Vagina (tissue), 2 donors: ENCODE data around the gene ZNF605. TPM values are rescaled to one million over a fixed set of nuclear protein-coding genes. Genes with fewer than 3 reads are reported as not detected.

Source experiments
- DNase-seq, 2 donors: peaks; one replicate each; pipeline ENCODE4 v3.0.0-alpha.2; 2017; ENCODE audit errors: extremely low spot score in 2 of 2
- H3K27ac ChIP-seq: fragments of 200-600 bp; sonication (generic); one replicate; pipeline ENCODE4 v1.5.1; 2019
- H3K27me3 ChIP-seq: fragments of 200-600 bp; sonication (generic); one replicate; pipeline ENCODE4 v1.5.1; 2019
- H3K36me3 ChIP-seq, 2 donors: fragments of 200-600 bp; sonication (generic); one replicate each; pipeline ENCODE4 v1.5.1; 2017 to 2019
- H3K4me1 ChIP-seq: fragments of 200-600 bp; sonication (generic); one replicate; pipeline ENCODE4 v1.5.1; 2019
- H3K4me3 ChIP-seq, 2 donors: fragments of 200-600 bp; sonication (generic); 1 replicate in 1 of 2; 2 replicates in 1 of 2; pipeline ENCODE4 v1.5.1; 2016 to 2019
- H3K9me3 ChIP-seq: fragments of 200-600 bp; sonication (generic); one replicate; pipeline ENCODE4 v1.5.1; 2019
- POLR2A ChIP-seq, 2 donors: fragments of 450-650 bp; IDR thresholded peaks; one replicate each; pipeline ENCODE4 v1.6.1; 2017; ENCODE audit warnings: antibody characterized with exemption in 2 of 2, mild to moderate bottlenecking in 2 of 2, moderate library complexity in 2 of 2
- POLR2AphosphoS5 ChIP-seq, 2 donors: sonication (generic); formaldehyde crosslinking; IDR thresholded peaks; one replicate each; pipeline ENCODE4 v1.9.0; 2017; ENCODE audit warnings: antibody characterized with exemption in 2 of 2, mild to moderate bottlenecking in 2 of 2, low read depth in 1 of 2; ENCODE audit not compliant: insufficient read depth in 1 of 2
- intact Hi-C: fragments of 100-400 bp; cut with DNase I; formaldehyde crosslinking; loops from one replicate; pipeline ENCODE4 v1.15.1; 2023
- total RNA-seq: library from RNA; depleted of rRNA; stranded (reverse); fragments of >200 nt; gene quantifications from one replicate; pipeline ENCODE4 v1.2.3, GENCODE V29; 2016
- TF ChIP-seq, protein P1 (sequence below), 3 experiments: fragments of 450-650 bp in 2 of 3; fragments of 200-600 bp in 1 of 3; sonication (generic) in 1 of 3; IDR thresholded peaks; one replicate each; pipeline ENCODE4 v1.5.1; 2017 to 2019; ENCODE audit warnings: antibody characterized with exemption in 3 of 3, mild to moderate bottlenecking in 2 of 3, moderate library complexity in 2 of 3

ZNF605 gene
- total RNA-seq, 1 donor from 2014 or later: 10.1 TPM

DNA sequence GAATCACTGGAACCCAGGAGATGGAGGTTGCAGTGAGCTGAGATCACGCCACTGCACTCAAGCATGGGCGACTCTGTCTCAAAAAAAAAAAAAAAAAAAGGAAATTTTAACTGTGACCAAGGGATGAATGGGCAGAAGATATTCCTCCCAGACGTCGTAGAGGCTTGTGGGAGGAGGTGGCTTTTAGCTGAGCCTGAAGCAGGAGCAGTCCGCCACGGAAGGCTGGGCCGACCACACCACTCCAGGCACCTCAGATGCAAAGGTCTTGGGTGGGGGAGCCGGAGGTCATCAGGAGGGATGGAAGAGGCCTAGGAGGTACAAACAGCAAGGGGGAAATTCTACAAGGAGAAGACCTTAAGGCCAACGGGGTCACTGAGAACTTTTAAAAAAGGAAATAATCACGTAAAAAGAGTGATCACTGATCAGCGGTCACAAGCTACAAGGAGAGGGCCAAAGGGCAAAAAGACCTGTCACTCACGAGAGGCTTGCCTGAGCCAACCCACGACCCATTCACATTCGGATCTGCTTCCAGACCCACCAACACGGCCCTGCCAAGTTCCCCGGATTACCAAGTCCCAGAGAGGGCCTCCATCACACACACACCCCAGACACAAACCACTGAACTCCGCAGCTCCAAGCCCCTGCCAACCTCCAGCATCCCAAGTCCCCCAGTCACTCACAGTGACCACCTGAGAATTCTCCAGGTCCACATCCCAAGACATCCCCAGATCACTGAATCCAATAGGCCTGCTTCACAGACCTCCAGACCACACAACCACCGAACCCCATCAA, 3.5 kb downstream of the ZNF605 start:
- Histone ChIP-seq H3K4me3 (no peak overlapping the region), H3K27me3 (no peaks in the 10 kb centered on the region), H3K4me1 (peaks cover 25% of the 10 kb centered on the region), H3K36me3 (peaks cover 0 to 47% of the 10 kb centered on the region in 2 donors), H3K9me3 (peaks cover 47% of the 10 kb centered on the region), H3K27ac (no peak overlapping the region)
- no peak for TF ChIP-seq POLR2A (IDR thresholded peaks at IDR 0.05)
- no peak for TF ChIP-seq POLR2AphosphoS5 (IDR thresholded peaks at IDR 0.05; ENCODE audit: insufficient read depth in 1 of 2, low read depth in 1 of 2)
- TF ChIP-seq, protein P1, sequence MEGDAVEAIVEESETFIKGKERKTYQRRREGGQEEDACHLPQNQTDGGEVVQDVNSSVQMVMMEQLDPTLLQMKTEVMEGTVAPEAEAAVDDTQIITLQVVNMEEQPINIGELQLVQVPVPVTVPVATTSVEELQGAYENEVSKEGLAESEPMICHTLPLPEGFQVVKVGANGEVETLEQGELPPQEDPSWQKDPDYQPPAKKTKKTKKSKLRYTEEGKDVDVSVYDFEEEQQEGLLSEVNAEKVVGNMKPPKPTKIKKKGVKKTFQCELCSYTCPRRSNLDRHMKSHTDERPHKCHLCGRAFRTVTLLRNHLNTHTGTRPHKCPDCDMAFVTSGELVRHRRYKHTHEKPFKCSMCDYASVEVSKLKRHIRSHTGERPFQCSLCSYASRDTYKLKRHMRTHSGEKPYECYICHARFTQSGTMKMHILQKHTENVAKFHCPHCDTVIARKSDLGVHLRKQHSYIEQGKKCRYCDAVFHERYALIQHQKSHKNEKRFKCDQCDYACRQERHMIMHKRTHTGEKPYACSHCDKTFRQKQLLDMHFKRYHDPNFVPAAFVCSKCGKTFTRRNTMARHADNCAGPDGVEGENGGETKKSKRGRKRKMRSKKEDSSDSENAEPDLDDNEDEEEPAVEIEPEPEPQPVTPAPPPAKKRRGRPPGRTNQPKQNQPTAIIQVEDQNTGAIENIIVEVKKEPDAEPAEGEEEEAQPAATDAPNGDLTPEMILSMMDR (IDR thresholded peaks at IDR 0.05): no peak
- DNase-seq: no peak
- intact Hi-C loops: no loop called here

DNA sequence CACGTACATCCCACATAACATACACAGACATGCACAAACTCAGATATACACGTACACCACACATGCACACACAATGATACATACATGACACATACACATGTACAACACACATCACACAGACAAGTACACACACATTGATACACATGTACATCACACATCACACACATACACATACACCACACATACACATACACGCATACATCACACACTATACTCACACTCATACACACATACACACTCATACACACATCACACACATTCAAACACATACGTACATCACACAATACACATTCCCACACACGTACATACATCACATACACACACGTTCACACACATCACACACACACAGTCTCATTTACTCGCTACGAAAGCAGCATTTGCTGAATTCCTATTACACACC, 4.5 kb downstream of the ZNF605 start:
- TF ChIP-seq POLR2A (IDR thresholded peaks at IDR 0.05): no peak
- TF ChIP-seq POLR2AphosphoS5 (IDR thresholded peaks at IDR 0.05; ENCODE audit: insufficient read depth in 1 of 2, low read depth in 1 of 2): no peak
- DNase-seq: no peak
- H3K27ac ChIP-seq: no peak overlapping the region
- H3K36me3 ChIP-seq: peaks cover 0 to 56% of the 10 kb centered on the region in 2 donors
- intact Hi-C loops: no loop called here
- peaks cover 56% of the 10 kb centered on the region for H3K9me3 ChIP-seq
- H3K27me3 ChIP-seq: no peaks in the 10 kb centered on the region
- H3K4me1 ChIP-seq: peaks cover 16% of the 10 kb centered on the region
- H3K4me3 ChIP-seq: no peak overlapping the region

DNA sequence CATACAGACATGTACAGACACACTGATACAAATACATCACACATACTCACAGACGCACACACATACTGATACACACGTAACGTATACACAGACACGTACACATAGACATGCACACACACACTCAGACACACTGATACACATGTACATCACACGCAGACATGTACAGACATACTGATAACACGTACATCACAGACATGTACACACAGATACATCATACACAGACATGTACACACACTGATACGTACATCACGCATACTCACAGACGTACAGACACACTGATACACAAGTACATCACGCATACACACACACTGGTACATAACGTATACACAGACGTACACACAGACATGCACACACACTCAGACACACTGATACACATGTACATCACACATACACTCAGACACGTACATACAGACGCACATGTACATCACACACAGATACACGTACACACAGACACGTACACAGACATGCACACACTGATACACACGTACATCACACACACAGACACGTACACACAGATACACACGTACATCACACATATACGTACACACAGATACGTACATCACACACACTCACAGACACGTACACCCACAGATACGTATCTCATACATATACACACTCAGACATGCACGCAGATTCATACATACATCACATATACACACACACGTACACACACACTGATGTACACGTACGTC, 5.1 kb downstream of the ZNF605 start:
- peaks cover 14% of the 10 kb centered on the region for H3K4me1 ChIP-seq
- peaks cover 62% of the 10 kb centered on the region for H3K9me3 ChIP-seq
- TF ChIP-seq, protein P1 (IDR thresholded peaks at IDR 0.05): no peak
- TF ChIP-seq POLR2AphosphoS5 (IDR thresholded peaks at IDR 0.05; ENCODE audit: insufficient read depth in 1 of 2, low read depth in 1 of 2): no peak
- no peak for TF ChIP-seq POLR2A (IDR thresholded peaks at IDR 0.05)
- no peak overlapping the region for H3K4me3 ChIP-seq
- peaks cover 0 to 62% of the 10 kb centered on the region in 2 donors for H3K36me3 ChIP-seq
- no peak for DNase-seq
- intact Hi-C loops: no loop called here
- no peaks in the 10 kb centered on the region for H3K27me3 ChIP-seq
- no peak overlapping the region for H3K27ac ChIP-seq

DNA sequence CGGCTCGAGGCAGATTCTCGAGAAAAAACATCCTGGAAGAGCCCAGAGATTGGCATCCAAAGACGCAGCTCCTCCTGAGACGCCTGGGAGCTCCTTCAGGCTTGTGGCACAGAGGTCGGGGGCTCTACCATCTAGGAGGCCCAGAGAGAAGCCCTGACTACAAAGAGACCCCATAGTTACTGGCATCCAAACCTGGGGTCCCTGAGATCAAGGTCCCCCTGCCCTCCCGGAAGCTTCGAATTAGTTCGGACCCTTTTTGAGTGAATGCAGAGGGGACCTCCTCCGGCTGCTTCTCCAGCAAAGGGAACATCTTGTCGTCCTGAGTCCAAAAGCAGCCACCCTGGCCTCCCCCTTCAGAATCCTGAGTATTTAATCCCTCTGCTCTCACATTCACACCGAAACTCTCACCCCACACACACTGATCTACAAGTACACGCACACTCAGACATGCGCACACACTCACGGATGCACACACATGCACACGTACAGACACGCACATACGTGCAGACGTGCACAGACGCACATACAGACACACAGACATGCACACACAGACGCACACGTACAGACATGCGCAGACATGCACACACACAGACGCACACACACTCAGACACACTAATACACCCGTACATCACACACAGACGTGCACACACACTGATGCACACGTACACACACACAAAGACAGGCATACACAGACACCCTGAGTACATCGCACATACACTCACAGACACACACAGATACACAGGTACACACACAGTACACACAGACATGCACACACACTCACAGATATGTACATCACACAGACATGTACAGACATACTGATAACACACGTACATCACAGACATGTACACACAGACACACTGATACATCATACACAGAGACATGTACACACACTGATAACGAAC, 5.9 kb downstream of the ZNF605 start:
- TF ChIP-seq POLR2A (IDR thresholded peaks at IDR 0.05) (no peak), POLR2AphosphoS5 (IDR thresholded peaks at IDR 0.05; ENCODE audit: insufficient read depth in 1 of 2, low read depth in 1 of 2) (no peak)
- TF ChIP-seq, protein P1 (IDR thresholded peaks at IDR 0.05): no peak
- Histone ChIP-seq H3K4me3 (no peak overlapping the region), H3K27ac (no peak overlapping the region), H3K4me1 (peaks cover 9% of the 10 kb centered on the region), H3K27me3 (no peaks in the 10 kb centered on the region), H3K9me3 (peaks cover 66% of the 10 kb centered on the region), H3K36me3 (peaks cover 0 to 70% of the 10 kb centered on the region in 2 donors)
- DNase-seq: no peak
- intact Hi-C loops: no loop called here
